Skeletal muscle cell (primary cell): ENCODE results near the gene MXD4.

Experiments used
- DNase-seq: peaks from one replicate; pipeline ENCODE4 v3.0.0-alpha.2; 2010; ENCODE audit warnings: low read depth
- H3K4me3 ChIP-seq: 2 replicates; pipeline ENCODE4 v1.5.1; 2011; ENCODE audit warnings: low read depth, mild to moderate bottlenecking, control low read depth, low read length, moderate library complexity

The MXD4 gene

GRCh38 chr4:2254665-2255500 is 7.0 kb downstream of the MXD4 start:
- H3K4me3 ChIP-seq, result no peak overlapping the region
- DNase-seq, result no peak

GRCh38 chr4:2253160-2254084 is 8.5 kb downstream of the MXD4 start:
- no peak overlapping the region for H3K4me3 ChIP-seq
- DNase-seq, result no peak

- DNase-seq, result no peak
- no peak overlapping the region for H3K4me3 ChIP-seq
Observed at GRCh38 chr4:2252530-2253091, 9.3 kb downstream of the MXD4 start.

- H3K4me3 ChIP-seq, result no peak overlapping the region
- no peak for DNase-seq
Observed at GRCh38 chr4:2251795-2252529, 9.9 kb downstream of the MXD4 start.

DNA sequence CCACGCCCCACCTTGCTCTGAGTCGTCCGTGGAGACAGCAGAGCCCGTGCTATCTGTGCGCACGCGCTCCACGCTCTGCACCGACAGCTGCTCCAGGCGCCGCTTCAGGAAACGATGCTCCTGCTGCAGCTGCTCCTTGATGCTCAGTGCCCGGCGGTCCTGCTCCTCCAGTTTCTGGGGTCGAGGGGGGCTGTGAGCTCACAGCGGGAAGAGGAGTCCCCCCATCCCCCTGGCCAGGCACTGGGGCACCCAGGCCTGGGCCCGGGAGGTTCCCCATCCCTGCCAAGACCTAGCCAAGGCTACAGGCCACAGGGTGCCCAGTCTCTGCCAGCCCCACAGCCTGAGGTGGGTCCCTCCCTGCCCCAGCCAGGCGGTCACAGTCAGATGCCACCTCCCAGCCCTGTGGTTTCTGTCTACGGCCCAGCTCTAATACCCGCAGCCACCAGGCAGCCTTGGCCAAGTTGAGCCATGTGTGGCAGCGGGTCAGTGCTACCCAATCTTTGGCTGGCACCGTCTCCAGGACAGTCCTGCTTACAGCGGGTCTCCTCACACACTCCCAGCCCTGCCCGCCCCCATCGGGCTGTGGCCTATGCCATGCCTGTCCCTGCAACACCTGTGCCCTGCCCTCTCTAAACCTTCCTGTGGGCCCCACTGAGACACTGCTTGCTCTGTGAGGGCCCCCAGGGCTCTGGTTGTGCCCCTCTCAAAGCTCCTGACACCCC is 10.7 kb downstream of the MXD4 start:
- DNase-seq, result no peak
- H3K4me3 ChIP-seq, result no peak overlapping the region

DNA sequence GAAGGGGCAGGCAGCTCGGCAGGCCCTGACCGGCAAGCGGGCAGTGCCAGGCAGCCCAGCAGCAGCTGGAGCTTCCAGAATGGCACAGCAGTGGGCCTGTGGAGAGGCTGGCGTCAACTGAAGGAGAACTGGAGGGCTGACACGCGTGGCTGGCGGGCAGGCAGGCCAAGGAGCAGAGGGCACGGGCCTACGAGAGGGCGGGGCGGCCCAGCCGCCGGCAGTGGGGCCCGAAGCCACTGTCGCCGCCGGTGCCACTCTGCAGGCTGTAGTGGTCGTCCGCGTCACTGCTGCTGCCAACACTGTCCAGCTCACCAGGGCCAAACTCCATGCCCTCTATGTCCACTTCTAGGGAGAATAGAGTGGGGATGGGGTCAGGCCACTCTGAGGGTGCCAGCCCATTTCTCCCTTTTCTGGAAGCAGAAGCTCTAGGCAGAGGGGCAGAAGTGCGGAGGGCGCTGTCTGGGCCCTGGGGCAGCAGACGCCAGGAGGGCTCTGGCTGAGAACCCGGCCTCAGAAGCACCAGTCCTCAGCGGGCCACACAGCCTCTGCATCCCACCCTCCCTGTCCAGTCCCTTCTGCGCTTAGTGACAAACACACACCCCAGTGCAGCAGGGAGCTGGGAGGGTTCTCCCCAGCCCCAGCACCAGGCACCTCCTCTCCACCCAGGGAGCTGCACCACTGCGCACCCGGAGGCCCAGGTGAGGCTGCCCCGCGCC is 11.4 kb downstream of the MXD4 start:
- no peak for DNase-seq
- H3K4me3 ChIP-seq, result no peak overlapping the region

GRCh38 chr4:2249526-2250356 is 12.2 kb downstream of the MXD4 start:
- H3K4me3 ChIP-seq, result no peak overlapping the region
- DNase-seq, result no peak

- DNase-seq, result no peak
Observed at GRCh38 chr4:2248821-2249261, 13.1 kb downstream of the MXD4 start.

DNA sequence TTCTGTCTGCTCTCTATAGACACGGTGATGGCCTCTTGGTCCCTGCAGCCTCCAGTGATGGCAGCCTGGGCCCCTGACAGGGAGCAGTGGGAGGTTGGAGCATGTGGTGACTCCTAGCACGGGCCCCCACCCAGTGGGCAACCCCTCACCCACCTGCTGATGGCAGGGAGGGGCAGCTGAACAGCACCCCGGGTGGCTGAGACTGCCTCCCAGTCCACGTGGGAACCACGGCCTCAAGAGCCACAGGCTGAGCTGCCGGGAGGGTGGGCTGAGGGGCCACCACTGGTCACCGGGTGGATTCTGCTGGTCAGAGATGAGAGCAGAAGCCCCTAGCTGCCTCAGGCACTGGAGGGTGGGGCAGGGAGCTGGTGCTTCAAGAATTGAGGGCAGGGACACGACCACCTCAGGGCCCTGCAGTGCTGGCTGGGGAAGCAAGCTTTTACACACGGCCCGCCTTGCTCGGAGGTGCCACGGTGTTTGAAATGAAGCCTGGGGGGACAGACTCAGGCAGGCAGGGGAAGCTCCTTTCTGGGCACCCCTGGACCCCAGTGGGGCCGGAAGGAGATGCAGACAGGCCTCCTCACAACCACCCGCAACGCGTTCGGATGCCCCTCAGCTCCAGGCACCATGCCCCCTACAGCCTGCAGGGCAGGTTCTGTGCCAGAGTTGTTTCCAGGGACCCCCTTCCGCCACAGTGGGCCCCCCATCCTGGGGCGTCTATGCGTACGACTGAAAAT is 13.7 kb downstream of the MXD4 start:
- DNase-seq, result no peak
- H3K4me3 ChIP-seq, result no peak overlapping the region

More at GRCh38 chr4:2248821-2249261, 13.1 kb downstream of the MXD4 start:
- H3K4me3 ChIP-seq, result no peak overlapping the region

- no peak for DNase-seq
- no peak overlapping the region for H3K4me3 ChIP-seq
Observed at GRCh38 chr4:2247128-2248043, 14.5 kb downstream of the MXD4 start.

DNA sequence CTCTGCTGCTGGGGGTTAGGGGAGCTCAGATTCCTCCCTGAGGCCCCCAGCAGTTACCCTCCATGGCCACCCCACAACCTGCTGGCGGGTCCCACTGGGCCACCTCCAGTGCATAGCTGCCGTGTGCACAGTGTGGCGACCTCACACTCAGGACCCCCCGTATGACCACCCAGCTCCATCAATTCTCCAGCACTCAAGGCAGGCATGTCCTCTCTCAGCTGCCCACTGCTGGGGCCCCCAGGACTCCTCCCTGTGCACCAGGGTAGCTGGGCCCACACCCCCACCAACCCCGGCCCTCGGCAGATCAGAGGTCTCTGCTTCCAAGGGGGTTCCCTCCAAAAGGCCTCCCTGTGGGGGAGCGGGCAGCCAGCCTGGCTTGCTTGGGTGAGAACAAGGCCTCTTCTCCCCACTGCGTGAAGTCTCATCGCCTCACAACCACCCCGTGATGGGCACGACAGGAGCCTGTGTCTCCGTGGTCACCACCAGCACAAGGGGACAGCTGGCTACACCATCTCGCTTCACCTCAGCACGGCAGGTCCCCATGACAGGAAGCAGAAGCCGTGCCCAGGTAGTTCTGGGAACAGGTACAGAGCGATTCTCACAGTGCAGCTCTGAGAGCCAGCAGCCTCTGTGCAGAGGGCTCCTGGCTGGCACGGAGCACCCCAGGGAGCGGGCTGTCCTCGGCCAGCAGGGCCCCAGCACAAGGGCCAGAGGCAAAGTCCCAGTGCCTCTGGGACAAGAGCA is 15.4 kb downstream of the MXD4 start:
- no peak for DNase-seq
- H3K4me3 ChIP-seq, result no peak overlapping the region

DNA sequence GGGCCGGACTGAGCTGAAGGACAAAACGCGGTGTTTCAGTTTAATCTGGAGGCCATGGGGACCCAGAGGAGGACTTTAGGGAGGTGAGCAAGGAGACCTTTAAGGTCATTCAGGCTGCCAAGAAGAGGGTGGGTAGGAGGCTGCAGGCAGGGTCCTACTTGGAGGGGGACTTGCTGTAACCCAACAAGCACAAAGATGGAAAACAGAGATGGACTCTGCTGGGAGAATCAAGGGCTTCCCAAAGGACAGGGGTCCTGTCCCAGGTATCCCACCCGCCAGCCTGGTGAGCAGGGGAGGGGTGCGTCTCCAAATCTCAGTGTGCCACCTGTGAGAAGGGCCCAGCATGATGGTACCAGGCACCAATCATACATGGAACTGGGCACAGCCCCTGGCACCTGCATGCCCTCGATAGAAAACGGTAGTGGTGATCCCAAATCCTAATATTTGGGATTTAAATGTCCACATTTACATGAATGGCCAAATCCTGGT is 16.1 kb downstream of the MXD4 start:
- no peak for DNase-seq
- H3K4me3 ChIP-seq, result no peak overlapping the region

DNA sequence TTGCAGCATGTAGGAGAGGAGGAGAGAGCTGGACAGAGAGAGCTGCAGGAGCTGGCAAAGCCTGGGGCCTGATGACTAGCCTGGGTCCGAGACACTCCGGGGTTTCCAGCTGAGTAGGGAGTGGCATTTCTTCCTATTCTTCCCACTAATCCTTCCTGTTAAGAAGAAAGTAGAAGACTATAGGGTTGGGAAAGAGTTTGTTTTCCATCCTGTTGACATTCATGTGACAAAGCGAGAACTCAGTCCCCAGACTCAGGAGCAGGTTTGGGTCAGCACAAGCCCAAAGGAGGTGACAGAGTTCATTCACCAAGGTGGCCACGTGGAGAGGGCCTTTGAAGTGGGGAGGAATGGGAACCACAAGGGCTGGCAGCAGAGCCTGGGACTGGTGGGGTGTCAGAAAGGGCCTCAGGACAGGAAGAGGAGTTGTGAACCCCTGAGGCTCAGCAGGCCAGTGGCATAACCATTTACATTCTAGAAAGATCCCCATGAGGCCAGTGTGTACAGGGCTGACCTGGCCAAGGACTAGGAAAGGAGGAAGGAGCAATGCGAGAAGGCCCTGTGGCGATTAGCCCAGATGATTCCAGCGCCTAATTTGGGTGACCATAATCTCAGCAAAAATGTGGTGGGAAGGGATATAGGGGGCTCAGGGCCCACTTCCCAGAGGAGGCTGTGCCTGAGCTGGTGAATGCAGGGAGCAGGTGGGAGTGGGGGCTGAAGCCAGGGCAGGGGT is 16.7 kb downstream of the MXD4 start:
- H3K4me3 ChIP-seq, result no peak overlapping the region
- DNase-seq, result no peak

GRCh38 chr4:2243681-2244380 is 18.1 kb downstream of the MXD4 start:
- no peak overlapping the region for H3K4me3 ChIP-seq
- DNase-seq, result no peak
